HepG2 (cell line): ENCODE results near the gene FAM222A. TPM values are rescaled to one million over a fixed set of nuclear protein-coding genes. Genes with fewer than 3 reads are reported as not detected.

Experiments used
- DDIT3 ChIP-seq: sonication (generic); formaldehyde crosslinking; IDR thresholded peaks from 2 replicates; pipeline ENCODE4 v1.4.0; 2020; ENCODE audit warnings: mild to moderate bottlenecking, missing genetic modification reagents
- HOXA5 ChIP-seq: sonication (generic); formaldehyde crosslinking; IDR thresholded peaks from 2 replicates; pipeline ENCODE4 v1.4.0; 2020; ENCODE audit warnings: missing genetic modification reagents
- IRF2 ChIP-seq: IDR thresholded peaks from 2 replicates; pipeline ENCODE4 v1.6.1; 2018; ENCODE audit warnings: missing genetic modification reagents, missing compliant biosample characterization
- KLF16 ChIP-seq, 2 experiments: sonication (generic) in 1 of 2; formaldehyde crosslinking in 1 of 2; IDR thresholded peaks; 2 replicates each; pipeline versions ENCODE4 v1.6.1 to v1.8.0; 2016 to 2023; ENCODE audit warnings: missing genetic modification reagents in 2 of 2, missing compliant biosample characterization in 1 of 2
- LCORL ChIP-seq, 2 experiments: fragments of 450-650 bp in 1 of 2; sonication (generic) in 1 of 2; formaldehyde crosslinking in 1 of 2; IDR thresholded peaks; 2 replicates each; pipeline versions ENCODE4 v1.5.0 to v1.6.1; 2017 to 2020; ENCODE audit warnings: antibody characterized with exemption in 1 of 2, missing genetic modification reagents in 1 of 2
- NCOA5 ChIP-seq: sonication (generic); formaldehyde crosslinking; IDR thresholded peaks from 2 replicates; pipeline ENCODE4 v1.4.0; 2020; ENCODE audit warnings: missing genetic modification reagents
- RFXANK ChIP-seq: IDR thresholded peaks from 2 replicates; pipeline ENCODE4 v1.6.1; 2016
- SAP130 ChIP-seq: IDR thresholded peaks from 2 replicates; pipeline ENCODE4 v1.6.1; 2016; ENCODE audit warnings: low read depth
- STAG1 ChIP-seq: sonication (generic); formaldehyde crosslinking; IDR thresholded peaks from 2 replicates; pipeline ENCODE4 v1.4.0; 2020; ENCODE audit warnings: missing genetic modification reagents
- TCF7 ChIP-seq: sonication (generic); IDR thresholded peaks from 2 replicates; pipeline ENCODE4 v1.6.1; 2016; ENCODE audit warnings: antibody characterized with exemption, low read depth
- XBP1 ChIP-seq: sonication (generic); formaldehyde crosslinking; IDR thresholded peaks from 2 replicates; pipeline ENCODE4 v1.5.0; 2020; ENCODE audit warnings: missing genetic modification reagents
- YEATS2 ChIP-seq: sonication (generic); formaldehyde crosslinking; IDR thresholded peaks from 2 replicates; pipeline ENCODE4 v1.4.0; 2020; ENCODE audit warnings: missing genetic modification reagents, borderline replicate concordance
- ZFP36L2 ChIP-seq: sonication (generic); formaldehyde crosslinking; IDR thresholded peaks from 2 replicates; pipeline ENCODE4 v1.4.0; 2020; ENCODE audit warnings: missing genetic modification reagents
- ZFP37 ChIP-seq: sonication (generic); formaldehyde crosslinking; IDR thresholded peaks from 2 replicates; pipeline ENCODE4 v1.4.0; 2020; ENCODE audit warnings: missing genetic modification reagents, borderline replicate concordance
- ZNF138 ChIP-seq: sonication (generic); formaldehyde crosslinking; IDR thresholded peaks from 2 replicates; pipeline ENCODE4 v1.5.0; 2020; ENCODE audit warnings: mild to moderate bottlenecking, low read depth, missing genetic modification reagents
- ZNF446 ChIP-seq: sonication (generic); formaldehyde crosslinking; IDR thresholded peaks from 2 replicates; pipeline ENCODE4 v1.5.0; 2020; ENCODE audit warnings: mild to moderate bottlenecking, missing genetic modification reagents
- ZNF770 ChIP-seq: sonication (generic); formaldehyde crosslinking; IDR thresholded peaks from 2 replicates; pipeline ENCODE4 v1.5.0; 2020; ENCODE audit warnings: mild to moderate bottlenecking, missing genetic modification reagents
- ZNF883 ChIP-seq: sonication (generic); formaldehyde crosslinking; IDR thresholded peaks from 2 replicates; pipeline ENCODE4 v1.5.1; 2020; ENCODE audit warnings: mild to moderate bottlenecking, missing genetic modification reagents; ENCODE audit errors: not compliant biosample characterization
- polyA plus RNA-seq, 8 experiments: library from polyadenylated mRNA; depleted of rRNA in 3 of 8; stranded (reverse) in 7 of 8; unstranded in 1 of 8; fragments of >200 nt; fragmentation: Illumina TruSeq in 4 of 8; extraction: Trizol in 4 of 8; gene quantifications; 2 replicates each; pipeline versions ENCODE4 v1.2.1 to v1.2.3, GENCODE V29; 2011 to 2016; ENCODE audit warnings: low read depth in 4 of 8, missing spikeins in 1 of 8, mixed read lengths in 1 of 8; ENCODE audit not compliant: insufficient read depth in 1 of 8
- total RNA-seq, 5 experiments: library from RNA; depleted of rRNA; stranded (reverse); fragments of >200 nt; fragmentation: Illumina TruSeq; extraction: Trizol; gene quantifications; 2 replicates each; pipeline ENCODE4 v1.2.3, GENCODE V29; 2016; ENCODE audit warnings: low read depth in 1 of 5
- TF ChIP-seq, protein P1 (sequence below): sonication (generic); formaldehyde crosslinking; IDR thresholded peaks from 2 replicates; pipeline ENCODE4 v1.5.1; 2020; ENCODE audit warnings: missing genetic modification reagents, mild to moderate bottlenecking, borderline replicate concordance
- TF ChIP-seq, protein P2 (sequence below): sonication (generic); formaldehyde crosslinking; IDR thresholded peaks from 2 replicates; pipeline ENCODE4 v1.8.0; 2022; ENCODE audit warnings: mild to moderate bottlenecking, missing genetic modification reagents, moderate library complexity
- TF ChIP-seq, protein P3 (sequence below): IDR thresholded peaks from 2 replicates; pipeline ENCODE4 v1.6.1; 2016; ENCODE audit warnings: low read depth, borderline replicate concordance
- TF ChIP-seq, protein P4 (sequence below): sonication (generic); formaldehyde crosslinking; IDR thresholded peaks from 2 replicates; pipeline ENCODE4 v1.8.0; 2022; ENCODE audit warnings: missing genetic modification reagents, mild to moderate bottlenecking, inconsistent platforms, borderline replicate concordance

Gene FAM222A
- total and polyA plus RNA-seq, 2 of the 13 experiments (the other 11 are each of a cell fraction or from before 2014, with no cell fraction given): 2.7 to 9.6 TPM

DNA sequence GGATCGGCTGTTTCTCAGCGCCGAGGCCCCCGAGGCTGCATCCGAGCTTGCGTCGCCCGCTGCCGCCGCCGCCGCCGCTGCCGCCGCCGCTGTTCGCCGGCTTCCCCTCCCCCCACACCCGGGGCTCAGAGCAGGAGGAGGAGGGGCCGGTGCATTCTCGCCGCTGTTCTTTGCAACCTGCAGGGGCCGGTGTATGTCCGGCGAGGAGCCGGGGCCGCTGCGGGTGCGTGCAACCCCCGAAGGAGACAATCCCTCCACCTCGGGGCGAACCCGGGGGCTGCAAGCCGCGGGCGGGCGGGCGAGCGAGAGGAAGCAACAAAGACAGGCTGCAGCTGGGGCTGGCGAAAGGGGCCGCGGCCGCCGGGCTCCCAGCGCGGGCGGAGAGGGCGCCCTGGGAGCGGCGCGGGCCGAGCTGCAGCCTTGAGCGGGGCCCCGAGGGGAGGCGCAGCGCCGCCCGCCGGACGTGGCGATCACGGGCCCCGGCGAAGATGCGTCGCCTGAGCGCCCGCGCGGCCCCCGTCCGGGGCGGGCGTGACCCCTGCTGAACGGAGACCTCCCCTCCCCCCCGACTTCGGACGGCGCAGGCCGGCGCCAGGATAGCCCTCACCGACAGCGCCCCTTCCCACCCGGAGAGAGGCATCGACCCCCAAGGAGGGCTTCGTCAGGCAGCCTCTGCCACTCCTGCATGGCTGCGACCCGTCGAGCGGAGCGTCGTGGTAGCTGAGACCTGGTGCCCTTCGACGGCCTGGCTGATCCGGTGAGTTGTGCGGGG is 702 bp downstream of the FAM222A start (continued):
- TF ChIP-seq, protein P1, sequence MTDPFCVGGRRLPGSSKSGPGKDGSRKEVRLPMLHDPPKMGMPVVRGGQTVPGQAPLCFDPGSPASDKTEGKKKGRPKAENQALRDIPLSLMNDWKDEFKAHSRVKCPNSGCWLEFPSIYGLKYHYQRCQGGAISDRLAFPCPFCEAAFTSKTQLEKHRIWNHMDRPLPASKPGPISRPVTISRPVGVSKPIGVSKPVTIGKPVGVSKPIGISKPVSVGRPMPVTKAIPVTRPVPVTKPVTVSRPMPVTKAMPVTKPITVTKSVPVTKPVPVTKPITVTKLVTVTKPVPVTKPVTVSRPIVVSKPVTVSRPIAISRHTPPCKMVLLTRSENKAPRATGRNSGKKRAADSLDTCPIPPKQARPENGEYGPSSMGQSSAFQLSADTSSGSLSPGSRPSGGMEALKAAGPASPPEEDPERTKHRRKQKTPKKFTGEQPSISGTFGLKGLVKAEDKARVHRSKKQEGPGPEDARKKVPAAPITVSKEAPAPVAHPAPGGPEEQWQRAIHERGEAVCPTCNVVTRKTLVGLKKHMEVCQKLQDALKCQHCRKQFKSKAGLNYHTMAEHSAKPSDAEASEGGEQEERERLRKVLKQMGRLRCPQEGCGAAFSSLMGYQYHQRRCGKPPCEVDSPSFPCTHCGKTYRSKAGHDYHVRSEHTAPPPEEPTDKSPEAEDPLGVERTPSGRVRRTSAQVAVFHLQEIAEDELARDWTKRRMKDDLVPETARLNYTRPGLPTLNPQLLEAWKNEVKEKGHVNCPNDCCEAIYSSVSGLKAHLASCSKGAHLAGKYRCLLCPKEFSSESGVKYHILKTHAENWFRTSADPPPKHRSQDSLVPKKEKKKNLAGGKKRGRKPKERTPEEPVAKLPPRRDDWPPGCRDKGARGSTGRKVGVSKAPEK (CRISPR knock-in tag): no peak
- TF ChIP-seq XBP1 (no peak), STAG1 (CRISPR knock-in tag) (peak; percentile 44; the same call in 1 of the 2 replicates), ZNF446 (CRISPR knock-in tag) (no peak), ZNF138 (CRISPR knock-in tag) (no peak), YEATS2 (CRISPR knock-in tag) (no peak), IRF2 (CRISPR knock-in tag) (no peak), ZNF770 (CRISPR knock-in tag) (no peak), SAP130 (CRISPR knock-in tag) (peak; percentile 50; the same call in 1 of the 2 replicates), HOXA5 (CRISPR knock-in tag) (peak; percentile 41; the same call in 1 of the 2 replicates), RFXANK (no peak), LCORL (IDR thresholded peaks at IDR 0.05) (no peak), LCORL (CRISPR knock-in tag; IDR thresholded peaks at IDR 0.05) (no peak), DDIT3 (CRISPR knock-in tag) (no peak), NCOA5 (CRISPR knock-in tag) (no peak), TCF7 (no peak), KLF16 (CRISPR knock-in tag; IDR thresholded peaks at IDR 0.05) (no peak), ZNF883 (no peak), ZFP37 (CRISPR knock-in tag) (no peak), ZFP36L2 (no peak)
- TF ChIP-seq, protein P2, sequence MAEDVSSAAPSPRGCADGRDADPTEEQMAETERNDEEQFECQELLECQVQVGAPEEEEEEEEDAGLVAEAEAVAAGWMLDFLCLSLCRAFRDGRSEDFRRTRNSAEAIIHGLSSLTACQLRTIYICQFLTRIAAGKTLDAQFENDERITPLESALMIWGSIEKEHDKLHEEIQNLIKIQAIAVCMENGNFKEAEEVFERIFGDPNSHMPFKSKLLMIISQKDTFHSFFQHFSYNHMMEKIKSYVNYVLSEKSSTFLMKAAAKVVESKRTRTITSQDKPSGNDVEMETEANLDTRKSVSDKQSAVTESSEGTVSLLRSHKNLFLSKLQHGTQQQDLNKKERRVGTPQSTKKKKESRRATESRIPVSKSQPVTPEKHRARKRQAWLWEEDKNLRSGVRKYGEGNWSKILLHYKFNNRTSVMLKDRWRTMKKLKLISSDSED (CRISPR knock-in tag): no peak
- TF ChIP-seq, protein P3, sequence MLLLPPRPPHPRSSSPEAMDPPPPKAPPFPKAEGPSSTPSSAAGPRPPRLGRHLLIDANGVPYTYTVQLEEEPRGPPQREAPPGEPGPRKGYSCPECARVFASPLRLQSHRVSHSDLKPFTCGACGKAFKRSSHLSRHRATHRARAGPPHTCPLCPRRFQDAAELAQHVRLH (CRISPR knock-in tag): no peak
- TF ChIP-seq, protein P4, sequence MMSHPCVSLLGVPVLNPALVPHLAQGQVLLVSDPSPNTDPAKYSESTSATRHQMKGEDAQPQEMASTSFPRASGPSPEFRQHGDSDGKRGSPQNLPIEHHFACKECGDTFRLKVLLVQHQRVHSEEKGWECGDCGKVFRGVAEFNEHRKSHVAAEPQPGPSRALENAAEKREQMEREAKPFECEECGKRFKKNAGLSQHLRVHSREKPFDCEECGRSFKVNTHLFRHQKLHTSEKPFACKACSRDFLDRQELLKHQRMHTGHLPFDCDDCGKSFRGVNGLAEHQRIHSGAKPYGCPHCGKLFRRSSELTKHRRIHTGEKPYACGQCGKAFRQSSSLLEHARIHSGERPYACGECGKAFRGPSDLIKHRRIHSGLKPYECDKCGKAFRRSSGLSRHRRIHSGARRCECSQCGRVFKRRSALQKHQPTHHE (CRISPR knock-in tag): no peak
